ENCODE results near the gene MANEAL. TPM values are rescaled to one million over a fixed set of nuclear protein-coding genes. Genes with fewer than 3 reads are reported as not detected.

MANEAL gene
- total and polyA plus RNA-seq, 2 of the 13 experiments (the other 11 are each of a cell fraction or from before 2014, with no cell fraction given) = 20.8 to 26.4 TPM

DNA sequence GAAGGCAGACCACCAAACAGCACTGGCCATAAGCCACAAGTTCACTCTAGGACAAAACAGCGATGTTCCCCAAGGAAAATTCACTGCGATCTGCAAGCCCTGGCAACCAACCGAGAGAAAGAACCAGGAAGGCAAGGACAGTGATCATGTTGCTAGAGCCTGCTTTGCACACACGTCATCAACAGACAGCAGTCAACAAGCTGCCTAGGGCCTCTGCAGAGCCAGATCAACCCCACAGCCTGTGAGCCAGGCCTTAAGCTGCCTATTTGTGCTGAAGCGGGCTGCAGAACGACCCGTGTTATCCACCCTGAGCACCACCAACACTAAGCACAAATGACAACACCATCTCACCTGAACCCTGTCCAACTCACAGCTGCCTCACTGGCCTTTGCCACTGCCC, 20.6 kb downstream of the MANEAL start:
- FAIRE-seq (no peak), ATAC-seq (no peak), DNase-seq (ENCODE audit: low spot score) (no peak)
- WGBS (ENCODE audit: low lambda C conversion rate) = 100% methylated on average over 5 of the region's 7 CpGs
- no peak overlapping the region for H3K4me2 ChIP-seq (ENCODE audit: low read depth, low read length)
- no TSS peak for BruUV-seq (replicated peaks)
- H3K36me3 ChIP-seq (replicated peaks in 1 of 2; ENCODE audit: control insufficient read depth in 1 of 2, insufficient read depth in 2 of 2, low read length in 2 of 2) = peaks cover 5 to 32% of the 10 kb centered on the region in 2 experiments; a peak in 4 of 5 replicates
- no peak overlapping the region for H2AFZ ChIP-seq (ENCODE audit: low read length)
- CTCF ChIA-PET (ENCODE audit: low intra/inter-chr PET ratio, low total read pairs) = no interaction called here
- H3K9me3 ChIP-seq (ENCODE audit: low read length) = no peaks in the 10 kb centered on the region
- in situ Hi-C loops (cut with HindIII; ENCODE audit: extremely low pct_ligation_motif_present, low pct_unique_long_range_greater_than_20kb) (loop anchor here (5.0 kb wide), 1 partner anchor 43 kb away; the partner anchor contains the start of gene MTF1), intact Hi-C loops (cut with micrococcal nuclease; ENCODE audit: unreplicated experiment) (no loop called here)
- POLR2A ChIA-PET = no interaction called here
- H3K79me2 ChIP-seq (ENCODE audit: insufficient read depth, low read length) = no peaks in the 10 kb centered on the region
- no peak for TF ChIP-seq ARNTL (CRISPR knock-in tag; IDR thresholded peaks at IDR 0.05)
- no peak for TF ChIP-seq HDAC6 (IDR thresholded peaks at IDR 0.05; ENCODE audit: low read depth, low read length)
- no peak for TF ChIP-seq ZNF546 (CRISPR knock-in tag; conservative IDR thresholded peaks at IDR 0.05)
- TF ChIP-seq ZNF7 (CRISPR knock-in tag; IDR thresholded peaks at IDR 0.05) = no peak
- no peak for TF ChIP-seq ZC3H4 (CRISPR knock-in tag; IDR thresholded peaks at IDR 0.05; ENCODE audit: borderline replicate concordance)
- no peak for TF ChIP-seq PHB2 (IDR thresholded peaks at IDR 0.05; ENCODE audit: partially characterized antibody)
- TF ChIP-seq ZFAT (CRISPR knock-in tag; conservative IDR thresholded peaks at IDR 0.05) = no peak
- TF ChIP-seq PCBP1 (IDR thresholded peaks at IDR 0.05; ENCODE audit: borderline replicate concordance, low read depth, low read length) = no peak
- TF ChIP-seq, protein P1, sequence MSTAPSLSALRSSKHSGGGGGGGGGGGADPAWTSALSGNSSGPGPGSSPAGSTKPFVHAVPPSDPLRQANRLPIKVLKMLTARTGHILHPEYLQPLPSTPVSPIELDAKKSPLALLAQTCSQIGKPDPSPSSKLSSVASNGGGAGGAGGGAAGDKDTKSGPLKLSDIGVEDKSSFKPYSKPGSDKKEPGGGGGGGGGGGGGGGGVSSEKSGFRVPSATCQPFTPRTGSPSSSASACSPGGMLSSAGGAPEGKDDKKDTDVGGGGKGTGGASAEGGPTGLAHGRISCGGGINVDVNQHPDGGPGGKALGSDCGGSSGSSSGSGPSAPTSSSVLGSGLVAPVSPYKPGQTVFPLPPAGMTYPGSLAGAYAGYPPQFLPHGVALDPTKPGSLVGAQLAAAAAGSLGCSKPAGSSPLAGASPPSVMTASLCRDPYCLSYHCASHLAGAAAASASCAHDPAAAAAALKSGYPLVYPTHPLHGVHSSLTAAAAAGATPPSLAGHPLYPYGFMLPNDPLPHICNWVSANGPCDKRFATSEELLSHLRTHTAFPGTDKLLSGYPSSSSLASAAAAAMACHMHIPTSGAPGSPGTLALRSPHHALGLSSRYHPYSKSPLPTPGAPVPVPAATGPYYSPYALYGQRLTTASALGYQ (CRISPR knock-in tag; IDR thresholded peaks at IDR 0.05) = no peak
- peaks cover 27% of the 10 kb centered on the region for H3K4me1 ChIP-seq (ENCODE audit: insufficient read depth, low read length)
- no peak overlapping the region for H3K4me3 ChIP-seq (replicated peaks in 1 of 3; ENCODE audit: insufficient read depth in 1 of 3, low read depth in 2 of 3, low read length in 3 of 3)
- no peaks in the 10 kb centered on the region for H3K27me3 ChIP-seq (ENCODE audit: control insufficient read depth in 1 of 2, insufficient read depth in 2 of 2, low read length in 2 of 2)
- no peaks in the 10 kb centered on the region for H4K20me1 ChIP-seq (ENCODE audit: insufficient read depth, low read length)
- H3K9ac ChIP-seq (ENCODE audit: insufficient read depth, low read depth, low read length) = no peak overlapping the region
- no peak overlapping the region for H3K27ac ChIP-seq (ENCODE audit: extremely low read length, insufficient read depth, low read length)

Data from HepG2 (cell line).